ENCODE measurements around the gene GPR183. TPM values are rescaled to one million over a fixed set of nuclear protein-coding genes. Genes with fewer than 3 reads are reported as not detected.

Gene GPR183
- total RNA-seq, 1 experiment from 2014 or later = not detected

DNA sequence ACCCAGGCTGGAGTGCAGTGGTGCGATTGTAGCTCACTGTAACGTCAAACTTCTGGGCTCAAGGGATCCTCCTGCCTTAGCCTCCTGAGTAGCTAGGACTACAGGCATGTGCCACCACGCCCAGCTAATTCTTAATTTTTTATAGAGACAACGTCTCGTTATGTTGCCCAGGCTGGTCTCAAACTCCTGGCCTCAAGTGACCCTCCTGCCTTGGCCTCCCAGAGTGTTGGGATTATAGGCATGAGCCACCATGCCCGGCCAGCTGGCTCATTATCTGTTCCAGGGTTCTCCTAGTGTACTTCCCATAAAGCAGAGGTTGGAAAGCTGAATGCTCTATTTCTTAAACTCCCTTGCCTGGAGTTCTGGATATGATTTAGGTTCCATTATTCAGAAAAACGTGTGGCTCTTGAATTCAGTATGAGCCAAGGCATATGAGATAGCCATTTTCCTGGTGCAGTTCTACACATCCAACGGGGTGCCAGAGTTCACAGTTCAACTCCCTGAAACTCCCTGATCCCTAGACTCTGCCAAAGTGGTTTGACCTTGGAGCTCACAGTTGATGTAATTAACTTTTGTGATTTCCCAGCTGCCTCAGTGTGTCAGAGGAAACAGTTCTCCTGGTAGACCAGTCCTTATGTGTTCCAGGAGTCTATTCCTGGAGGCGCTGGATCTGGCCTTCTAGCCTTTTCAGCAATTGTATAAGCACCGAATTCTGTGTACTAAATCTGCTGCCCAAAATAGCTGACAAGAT lies 21.6 kb downstream of the GPR183 start:
- ChIA-PET POLR2A (interaction anchor here (1.2 kb wide), 1 partner anchor 16 kb away, joined by 4 read pairs; no protein-coding TSS in a partner anchor), CTCF (interaction anchor here (1.3 to 2.2 kb wide), 3 partner anchors 16 to 109 kb away, joined by 4 to 9 read pairs (median 9); no protein-coding TSS in a partner anchor)
- no TSS peak for BruUV-seq (replicated peaks)
- TF ChIP-seq, protein P1, sequence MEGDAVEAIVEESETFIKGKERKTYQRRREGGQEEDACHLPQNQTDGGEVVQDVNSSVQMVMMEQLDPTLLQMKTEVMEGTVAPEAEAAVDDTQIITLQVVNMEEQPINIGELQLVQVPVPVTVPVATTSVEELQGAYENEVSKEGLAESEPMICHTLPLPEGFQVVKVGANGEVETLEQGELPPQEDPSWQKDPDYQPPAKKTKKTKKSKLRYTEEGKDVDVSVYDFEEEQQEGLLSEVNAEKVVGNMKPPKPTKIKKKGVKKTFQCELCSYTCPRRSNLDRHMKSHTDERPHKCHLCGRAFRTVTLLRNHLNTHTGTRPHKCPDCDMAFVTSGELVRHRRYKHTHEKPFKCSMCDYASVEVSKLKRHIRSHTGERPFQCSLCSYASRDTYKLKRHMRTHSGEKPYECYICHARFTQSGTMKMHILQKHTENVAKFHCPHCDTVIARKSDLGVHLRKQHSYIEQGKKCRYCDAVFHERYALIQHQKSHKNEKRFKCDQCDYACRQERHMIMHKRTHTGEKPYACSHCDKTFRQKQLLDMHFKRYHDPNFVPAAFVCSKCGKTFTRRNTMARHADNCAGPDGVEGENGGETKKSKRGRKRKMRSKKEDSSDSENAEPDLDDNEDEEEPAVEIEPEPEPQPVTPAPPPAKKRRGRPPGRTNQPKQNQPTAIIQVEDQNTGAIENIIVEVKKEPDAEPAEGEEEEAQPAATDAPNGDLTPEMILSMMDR (IDR thresholded peaks at IDR 0.05; ENCODE audit: unreplicated experiment) = no peak
- no peaks in the 10 kb centered on the region for H3K27me3 Mint-ChIP-seq (ENCODE audit: insufficient read depth, unreplicated experiment)
- H3K4me1 Mint-ChIP-seq (ENCODE audit: insufficient read depth, unreplicated experiment) = peaks cover 1% of the 10 kb centered on the region
- H3K36me3 Mint-ChIP-seq (ENCODE audit: insufficient read depth, unreplicated experiment) = peaks cover 23% of the 10 kb centered on the region
- H3K27ac Mint-ChIP-seq (ENCODE audit: low read depth, unreplicated experiment) = no peak overlapping the region
- intact Hi-C loops (cut with micrococcal nuclease) = no loop called here
- H3K4me3 Mint-ChIP-seq (ENCODE audit: unreplicated experiment) = no peak overlapping the region
- DNase-seq (ENCODE audit: unreplicated experiment) = no peak
- H3K9me3 Mint-ChIP-seq (ENCODE audit: unreplicated experiment) = no peaks in the 10 kb centered on the region

- intact Hi-C loops (cut with micrococcal nuclease) = no loop called here
- H3K4me1 Mint-ChIP-seq (ENCODE audit: insufficient read depth, unreplicated experiment) = peaks cover 14% of the 10 kb centered on the region
- POLR2A ChIA-PET = no interaction called here
- no peaks in the 10 kb centered on the region for H3K9me3 Mint-ChIP-seq (ENCODE audit: unreplicated experiment)
- no TSS peak for BruUV-seq (replicated peaks)
- CTCF ChIA-PET = interaction anchor here (0.6 to 1.7 kb wide), 6 partner anchors 9 to 154 kb away, joined by 3 to 7 read pairs (median 4); no protein-coding TSS in a partner anchor
- H3K36me3 Mint-ChIP-seq (ENCODE audit: insufficient read depth, unreplicated experiment) = peaks cover 11% of the 10 kb centered on the region
- no peak for DNase-seq (ENCODE audit: unreplicated experiment)
- TF ChIP-seq, protein P1 (IDR thresholded peaks at IDR 0.05; ENCODE audit: unreplicated experiment) = no peak
- H3K27ac Mint-ChIP-seq (ENCODE audit: low read depth, unreplicated experiment) = no peak overlapping the region
- no peaks in the 10 kb centered on the region for H3K27me3 Mint-ChIP-seq (ENCODE audit: insufficient read depth, unreplicated experiment)
- no peak overlapping the region for H3K4me3 Mint-ChIP-seq (ENCODE audit: unreplicated experiment)
Measured at GRCh38 chr13:99282264-99283231, 24.7 kb downstream of the GPR183 start.

- no peaks in the 10 kb centered on the region for H3K27me3 Mint-ChIP-seq (ENCODE audit: insufficient read depth, unreplicated experiment)
- peak; percentile 48 for DNase-seq (ENCODE audit: unreplicated experiment)
- BruUV-seq (replicated peaks) = no TSS peak
- H3K4me1 Mint-ChIP-seq (ENCODE audit: insufficient read depth, unreplicated experiment) = peaks cover 14% of the 10 kb centered on the region
- TF ChIP-seq, protein P1 (IDR thresholded peaks at IDR 0.05; ENCODE audit: unreplicated experiment) = no peak
- peaks cover 11% of the 10 kb centered on the region for H3K36me3 Mint-ChIP-seq (ENCODE audit: insufficient read depth, unreplicated experiment)
- POLR2A ChIA-PET = no interaction called here
- CTCF ChIA-PET = interaction anchor here (1.0 to 2.3 kb wide), 5 partner anchors 11 to 155 kb away, joined by 3 to 7 read pairs (median 5); no protein-coding TSS in a partner anchor
- no peaks in the 10 kb centered on the region for H3K9me3 Mint-ChIP-seq (ENCODE audit: unreplicated experiment)
- no peak overlapping the region for H3K4me3 Mint-ChIP-seq (ENCODE audit: unreplicated experiment)
- H3K27ac Mint-ChIP-seq (ENCODE audit: low read depth, unreplicated experiment) = no peak overlapping the region
- intact Hi-C loops (cut with micrococcal nuclease) = no loop called here
Measured at GRCh38 chr13:99281811-99282263, 25.4 kb downstream of the GPR183 start.

Data from MCF 10A (cell line).